CD4-positive, alpha-beta T cell treated with Interleukin-17A for 1 hour (primary cell): ENCODE measurements around the gene SDR9C7.
"Not testable (repeated sequence)": the region's sequence is repeated elsewhere in the genome, so short reads cannot be mapped to it uniquely, and the experiment has no call there.

Experiments
- DNase-seq: peaks from one replicate; pipeline ENCODE4 v3.0.0-alpha.2; 2020

The SDR9C7 gene

GRCh38 chr12:56951582-56952339 lies 17.6 kb upstream of the SDR9C7 start:
- no peak for DNase-seq

DNA sequence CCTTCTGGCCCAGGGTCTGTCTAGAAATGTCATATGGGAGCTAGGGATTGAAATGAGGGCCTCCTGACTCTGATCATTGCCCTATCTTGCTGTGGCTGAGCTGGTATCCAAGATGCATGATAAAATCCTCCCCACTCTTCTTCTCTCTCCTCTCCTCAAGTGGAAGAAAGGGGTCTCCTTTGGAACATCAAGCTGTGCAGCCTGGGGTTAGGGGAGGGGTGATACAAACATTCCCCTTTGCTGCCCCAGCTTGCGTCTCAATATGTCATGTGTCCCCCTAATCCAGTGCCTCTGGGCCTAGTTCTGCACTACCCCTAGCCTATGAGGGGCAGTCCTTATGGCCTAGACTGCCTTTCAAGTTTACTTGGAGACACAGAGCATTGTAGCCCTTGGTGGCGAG lies 14.7 kb upstream of the SDR9C7 start:
- DNase-seq = no peak

GRCh38 chr12:56948457-56948777 lies 14.2 kb upstream of the SDR9C7 start:
- DNase-seq = no peak

- no peak for DNase-seq
These were observed 13.6 kb upstream of the SDR9C7 start for GRCh38 chr12:56947633-56948456.

DNA sequence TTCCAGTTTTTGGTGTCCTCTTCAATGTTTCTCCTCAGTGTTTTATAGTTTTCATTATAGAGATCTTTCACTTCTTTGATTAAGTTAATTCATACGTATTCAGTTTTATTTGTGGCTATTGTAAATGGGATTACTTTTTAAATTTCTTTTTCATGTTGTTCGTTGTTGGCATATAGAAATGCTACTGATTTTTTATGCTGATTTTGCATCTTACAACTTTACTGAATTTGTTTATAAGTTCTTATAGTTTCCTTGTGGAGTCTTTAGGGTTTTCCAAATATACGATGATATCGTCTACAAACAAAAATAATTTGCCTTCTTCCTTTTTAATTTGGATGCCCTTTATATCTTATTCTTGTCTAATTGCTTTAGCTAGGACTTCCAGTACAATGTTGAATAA lies 9.7 kb upstream of the SDR9C7 start:
- no peak for DNase-seq

DNA sequence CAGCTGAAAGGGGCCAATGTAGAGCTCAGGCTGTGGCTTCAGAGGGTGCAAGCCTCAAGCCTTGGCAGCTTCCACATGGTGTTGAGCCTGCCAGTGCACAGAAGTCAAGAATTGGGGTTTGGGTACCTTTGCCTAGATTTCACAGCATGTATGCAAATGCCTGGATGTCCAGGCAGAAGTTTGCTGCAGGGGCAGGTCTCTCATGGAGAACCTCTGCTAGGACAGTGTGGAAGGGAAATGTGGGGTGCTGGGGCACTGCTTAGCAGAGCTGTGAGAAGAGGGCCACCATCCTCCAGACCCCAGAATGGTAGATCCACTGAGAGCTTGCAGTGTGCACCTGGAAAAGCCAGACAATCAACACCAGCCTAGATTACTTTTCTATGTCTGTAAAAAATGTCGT lies 9.2 kb upstream of the SDR9C7 start:
- DNase-seq = not testable (repeated sequence)

- DNase-seq = no peak
These were observed 7.2 kb upstream of the SDR9C7 start for GRCh38 chr12:56941299-56942017.

DNA sequence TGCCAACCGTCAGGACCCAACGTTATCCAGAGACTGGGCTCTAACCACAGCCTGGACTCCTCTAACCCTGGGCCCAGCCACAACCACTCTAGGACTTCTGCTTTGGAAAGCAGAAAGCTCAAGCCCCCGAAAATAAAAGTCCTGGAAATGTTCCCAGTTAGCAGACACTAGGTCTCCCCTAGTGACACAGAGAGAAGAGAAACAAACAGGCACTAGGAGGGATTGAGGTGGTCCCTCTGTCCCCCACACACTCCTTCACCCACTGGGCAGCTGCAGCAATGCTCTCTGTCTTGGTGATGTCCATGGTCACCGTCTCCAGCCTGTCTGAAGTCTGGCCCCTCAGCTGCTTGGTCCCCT lies 6.7 kb upstream of the SDR9C7 start:
- not testable (repeated sequence) for DNase-seq

GRCh38 chr12:56935752-56936151 lies 1.5 kb upstream of the SDR9C7 start:
- no peak for DNase-seq

- no peak for DNase-seq
These were observed 949 bp upstream of the SDR9C7 start for GRCh38 chr12:56935157-56935556.

DNA sequence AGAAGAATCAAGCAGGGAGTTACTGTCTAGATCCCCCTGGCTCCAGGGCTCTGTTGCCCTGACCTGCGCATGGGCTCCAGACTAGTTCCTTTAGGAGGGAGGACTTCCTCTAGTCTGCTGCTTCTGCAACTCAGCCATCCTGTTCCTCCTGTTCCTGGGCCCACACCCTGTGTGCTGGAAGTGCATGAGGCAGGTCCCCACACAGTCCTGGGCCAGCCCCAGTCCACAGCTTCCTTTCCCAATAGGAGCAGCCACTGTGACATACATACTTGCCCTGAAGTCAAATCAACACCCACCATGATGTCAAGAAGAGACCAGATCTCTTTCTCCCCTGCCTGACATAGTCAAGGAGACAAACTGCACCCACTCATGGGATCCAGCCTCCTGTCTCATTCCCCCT lies 1.3 kb downstream of the SDR9C7 start:
- DNase-seq = no peak

- no peak for DNase-seq
These were observed 2.1 kb downstream of the SDR9C7 start for GRCh38 chr12:56932146-56932545.

DNA sequence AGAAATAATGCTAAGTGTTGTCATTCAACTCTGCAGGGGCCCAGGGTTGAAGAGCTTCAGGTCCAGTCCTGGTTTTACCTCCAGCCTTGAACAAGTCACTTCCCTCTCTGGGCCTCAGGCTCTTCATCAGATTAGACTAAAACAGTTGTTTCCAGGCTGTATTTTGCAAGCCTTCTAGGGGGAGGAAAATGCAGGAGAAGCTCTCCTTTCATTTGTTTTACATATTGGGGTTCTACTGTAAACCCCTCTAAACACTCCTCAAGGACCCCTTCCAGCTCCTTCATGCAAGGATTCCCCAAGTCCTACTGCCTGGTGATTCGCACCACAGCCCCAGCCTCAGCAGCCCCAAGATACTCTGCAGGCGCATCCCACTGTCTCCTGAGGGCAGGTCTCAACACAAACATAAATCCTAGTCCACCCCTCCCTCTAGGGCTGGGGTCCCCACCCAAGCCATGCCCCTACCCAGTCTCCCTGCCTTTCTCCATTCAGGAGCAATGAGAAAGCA lies 2.7 kb downstream of the SDR9C7 start:
- DNase-seq = peak; percentile 17

- DNase-seq = no peak
These were observed 4.0 kb downstream of the SDR9C7 start for GRCh38 chr12:56930241-56930640.

GRCh38 chr12:56929780-56930179 lies 4.4 kb downstream of the SDR9C7 start:
- no peak for DNase-seq

DNA sequence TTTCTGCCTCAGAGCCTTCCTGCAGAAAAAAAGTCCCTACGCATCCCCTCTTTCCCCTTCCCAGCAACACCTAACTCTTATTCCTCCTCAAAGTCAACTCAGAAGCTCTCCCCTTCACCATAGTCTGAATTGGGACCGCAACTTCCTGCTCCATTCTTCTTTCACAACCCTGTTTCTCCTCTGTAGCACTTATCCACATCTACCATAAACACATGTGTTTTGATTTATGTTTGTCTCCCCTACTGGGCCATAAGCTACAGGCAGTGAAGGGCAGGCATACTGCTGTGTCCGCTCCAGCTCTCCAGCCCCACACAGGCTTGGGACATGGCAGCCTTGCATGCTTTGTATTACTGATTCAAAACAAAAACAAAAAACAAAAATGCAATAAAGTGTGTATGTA lies 5.9 kb downstream of the SDR9C7 start:
- DNase-seq = no peak

DNA sequence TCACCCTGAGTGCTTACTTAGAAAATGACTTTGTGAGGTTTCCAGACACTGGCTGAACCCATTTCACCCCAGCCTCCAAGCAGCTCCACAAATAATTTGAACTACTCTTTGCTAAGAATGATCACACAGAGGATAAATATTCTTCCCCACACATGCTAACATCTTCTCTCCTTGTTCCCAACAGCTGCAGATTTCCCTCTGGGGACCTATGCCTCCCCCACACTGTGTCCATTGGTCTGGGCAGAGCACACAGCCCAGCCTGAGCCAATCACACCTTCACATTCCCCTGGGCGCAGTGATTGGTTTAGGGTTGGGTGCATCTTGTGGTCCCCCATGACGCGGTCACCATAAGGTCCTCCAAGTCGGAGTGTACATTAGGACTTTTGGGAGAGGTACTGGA lies 6.9 kb downstream of the SDR9C7 start:
- no peak for DNase-seq

GRCh38 chr12:56922031-56922430 lies 12.2 kb downstream of the SDR9C7 start:
- no peak for DNase-seq

GRCh38 chr12:56921346-56921745 lies 12.9 kb downstream of the SDR9C7 start:
- no peak for DNase-seq

DNA sequence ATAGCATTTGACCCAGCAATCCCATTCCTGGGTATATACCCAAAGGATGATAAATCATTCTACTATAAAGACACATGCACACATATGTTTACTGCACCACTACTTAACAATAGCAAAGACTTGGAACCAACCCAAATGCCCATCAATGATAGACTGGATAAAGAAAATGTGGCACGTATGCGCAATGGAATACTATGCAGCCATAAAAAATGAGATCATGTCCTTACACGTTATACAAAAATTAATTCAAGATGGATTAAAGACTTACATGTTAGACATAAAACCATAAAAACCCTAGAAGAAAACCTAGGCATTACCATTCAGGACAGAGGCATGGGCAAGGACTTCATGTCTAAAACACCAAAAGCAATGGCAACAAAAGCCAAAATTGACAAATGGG lies 16.1 kb downstream of the SDR9C7 start:
- not testable (repeated sequence) for DNase-seq

- DNase-seq = no peak
These were observed 17.2 kb downstream of the SDR9C7 start for GRCh38 chr12:56916996-56917333.

GRCh38 chr12:56916296-56916995 lies 17.8 kb downstream of the SDR9C7 start:
- DNase-seq = no peak

- DNase-seq = no peak
These were observed 19.5 kb downstream of the SDR9C7 start for GRCh38 chr12:56914724-56915123.
